NCI-H2107 (cell line): ENCODE measurements around the gene SLC37A4.
"Not testable (repeated sequence)": the region's sequence is repeated elsewhere in the genome, so short reads cannot be mapped to it uniquely, and the experiment has no call there.

Experiments
- DNase-seq: peaks from one replicate; lab custom pipeline; 2025; lab: John Stamatoyannopoulos, UW

SLC37A4 gene

DNA sequence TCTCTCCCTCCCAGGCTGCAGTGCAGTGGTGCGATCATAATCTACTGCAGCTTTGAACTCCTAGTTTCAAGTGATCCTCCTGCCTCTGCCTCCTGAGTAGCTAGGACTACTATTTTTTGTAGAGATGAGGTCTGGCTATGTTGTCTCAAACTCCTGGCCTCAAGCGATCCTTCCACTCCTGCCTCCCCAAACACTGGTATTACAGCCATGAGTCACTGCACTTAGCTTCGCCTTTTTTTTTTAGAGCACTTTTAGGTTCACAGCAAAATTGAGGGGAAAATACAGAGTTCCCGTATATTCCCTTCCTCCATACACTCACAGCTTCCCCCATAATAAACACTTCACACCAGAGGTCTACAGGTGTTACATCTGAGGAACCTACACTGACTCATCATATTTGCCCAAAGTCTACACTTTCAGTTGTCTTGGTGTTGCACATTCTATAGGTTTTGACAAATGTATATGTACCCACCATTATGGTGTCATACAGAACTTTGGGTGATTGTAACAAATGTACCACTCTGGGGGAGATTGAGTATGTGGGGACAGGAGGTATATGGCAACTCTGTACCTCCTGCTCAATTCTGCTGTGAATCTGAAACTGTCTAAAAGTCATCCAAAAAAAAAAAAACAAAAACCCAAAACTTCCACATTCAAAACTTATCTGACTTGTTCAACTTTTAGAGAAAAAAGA, 11.3 kb upstream of the SLC37A4 start:
- DNase-seq = no peak

- not testable (repeated sequence) for DNase-seq
Measured at GRCh38 chr11:119039471-119039870, 8.8 kb upstream of the SLC37A4 start.

GRCh38 chr11:119038884-119039283, 8.2 kb upstream of the SLC37A4 start:
- DNase-seq = no peak

DNA sequence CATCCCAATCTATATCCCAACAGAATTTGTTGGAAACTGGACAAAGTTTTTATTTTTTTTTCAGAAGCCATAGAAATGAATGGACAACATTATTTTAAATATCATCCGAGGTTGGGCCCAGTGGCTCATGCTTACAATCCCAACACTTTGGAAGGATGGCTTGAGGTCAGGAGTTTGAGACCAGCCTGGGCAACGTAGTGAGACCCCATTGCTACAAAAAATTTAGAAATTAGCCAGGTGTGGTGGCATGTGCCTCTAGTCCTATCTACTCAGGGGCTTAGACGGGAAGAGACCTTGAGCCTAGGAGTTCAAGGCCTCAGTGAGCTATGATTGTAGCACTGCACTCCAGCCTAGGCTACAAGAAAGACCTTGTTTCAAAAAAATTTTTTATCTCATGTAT, 4.1 kb upstream of the SLC37A4 start:
- DNase-seq = no peak

DNA sequence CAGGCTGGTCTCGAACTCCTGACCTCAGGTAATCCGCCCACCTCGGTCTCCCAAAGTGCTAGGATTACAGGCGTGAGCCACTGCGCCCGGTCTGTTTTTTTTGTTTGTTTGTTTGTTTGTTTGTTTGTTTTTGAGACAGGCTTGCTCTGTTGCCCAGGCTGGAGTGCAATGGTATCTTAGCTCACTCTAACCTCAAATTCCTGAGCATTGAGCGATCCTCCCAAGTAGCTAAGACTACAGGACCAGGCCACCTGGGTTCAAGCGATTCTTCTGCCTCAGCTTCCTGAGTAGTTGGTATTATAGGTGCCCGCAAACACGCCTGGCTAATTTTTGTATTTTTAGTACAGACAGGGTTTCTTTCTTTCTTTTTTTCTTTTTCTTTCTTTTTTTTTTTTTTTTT, 2.7 kb upstream of the SLC37A4 start:
- DNase-seq = not testable (repeated sequence)

- no peak for DNase-seq
Measured at GRCh38 chr11:119031912-119032280, 1.2 kb upstream of the SLC37A4 start.

GRCh38 chr11:119030029-119030328, 698 bp downstream of the SLC37A4 start:
- DNase-seq = no peak

- no peak for DNase-seq
Measured at GRCh38 chr11:119029340-119030028, 1.2 kb downstream of the SLC37A4 start.

DNA sequence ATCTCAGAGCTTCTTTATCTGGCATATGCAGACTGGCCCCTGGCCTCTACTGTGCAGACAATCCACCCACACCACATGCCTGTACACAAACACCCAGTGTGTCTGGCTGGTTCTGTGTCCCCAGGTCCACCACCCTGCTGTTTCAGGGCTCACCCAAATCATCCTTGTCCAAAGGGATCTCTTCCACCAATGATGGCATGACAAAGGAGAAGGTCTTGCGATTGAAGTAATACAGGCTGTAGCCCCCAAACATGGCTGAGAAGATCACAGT, 1.7 kb downstream of the SLC37A4 start:
- no peak for DNase-seq

DNA sequence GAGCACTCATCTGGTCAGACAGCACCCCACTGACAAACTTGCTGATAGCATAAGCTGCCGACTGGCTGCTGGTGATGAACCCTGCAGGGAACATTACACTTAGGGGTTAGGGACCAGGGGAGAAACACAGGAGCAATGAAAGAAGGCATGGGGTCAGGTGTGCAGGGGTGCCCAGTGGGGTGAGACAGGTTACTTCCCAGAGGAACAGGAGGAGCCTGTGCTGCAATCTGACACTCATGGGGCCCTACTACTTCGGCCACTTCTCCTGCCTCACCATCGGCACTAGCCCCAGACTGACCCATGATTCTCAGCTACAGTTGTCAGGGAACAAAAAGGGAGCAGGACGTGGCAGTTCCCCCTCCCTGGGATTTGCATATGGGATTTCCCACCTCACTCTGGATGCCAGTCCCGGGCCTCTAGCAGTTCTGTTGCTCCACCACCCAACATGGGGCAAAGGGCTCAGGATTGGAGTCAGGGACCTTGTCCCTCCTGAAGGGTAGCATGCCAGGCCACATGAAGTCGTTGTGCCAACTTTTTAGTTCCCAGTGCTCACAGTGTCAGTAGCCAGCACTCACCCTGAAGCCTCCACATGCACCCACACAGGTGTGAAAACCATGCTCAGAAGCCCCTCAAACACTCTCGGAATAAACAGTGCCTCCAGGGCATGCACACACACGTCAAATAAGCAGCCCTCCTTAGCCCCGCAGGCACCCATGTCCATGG, 2.2 kb downstream of the SLC37A4 start:
- no peak for DNase-seq

DNA sequence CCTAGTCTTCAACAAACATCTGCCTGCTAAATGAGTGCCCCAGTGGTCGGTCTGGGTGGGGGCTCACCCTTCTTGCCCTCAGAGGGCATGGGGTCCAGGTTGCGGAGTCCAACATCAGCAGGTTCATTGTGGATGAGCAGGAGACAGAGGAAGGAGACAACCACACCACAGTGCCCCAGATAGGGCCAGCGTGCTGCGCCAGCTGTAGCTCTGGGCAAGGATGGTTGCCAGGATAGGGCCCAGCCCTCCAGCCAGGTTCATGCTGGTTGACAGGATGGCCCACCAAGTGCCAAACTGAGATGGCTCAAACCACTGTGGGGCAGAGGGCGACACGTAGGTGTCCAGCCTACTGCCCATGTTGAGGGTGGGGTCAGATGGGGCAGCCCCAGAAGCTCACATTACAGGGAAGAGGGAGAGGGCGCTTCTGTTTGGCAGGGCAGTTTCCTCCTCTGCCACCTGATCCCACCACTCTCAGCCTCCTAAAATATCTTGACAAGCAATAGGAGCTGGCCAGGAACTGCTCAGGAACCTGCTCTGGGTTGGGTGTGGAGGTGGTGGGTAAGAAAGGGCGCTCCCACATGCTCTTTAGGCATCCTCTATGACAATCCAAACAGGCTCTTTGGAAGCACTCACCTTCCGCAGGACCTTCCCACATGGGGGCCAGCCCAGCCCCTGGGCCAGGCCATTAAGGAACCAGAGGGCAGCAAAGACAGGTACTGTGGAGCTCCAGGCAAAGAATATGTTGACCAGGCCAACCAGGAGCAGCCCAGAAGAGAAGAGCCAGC, 2.9 kb downstream of the SLC37A4 start:
- DNase-seq = no peak

DNA sequence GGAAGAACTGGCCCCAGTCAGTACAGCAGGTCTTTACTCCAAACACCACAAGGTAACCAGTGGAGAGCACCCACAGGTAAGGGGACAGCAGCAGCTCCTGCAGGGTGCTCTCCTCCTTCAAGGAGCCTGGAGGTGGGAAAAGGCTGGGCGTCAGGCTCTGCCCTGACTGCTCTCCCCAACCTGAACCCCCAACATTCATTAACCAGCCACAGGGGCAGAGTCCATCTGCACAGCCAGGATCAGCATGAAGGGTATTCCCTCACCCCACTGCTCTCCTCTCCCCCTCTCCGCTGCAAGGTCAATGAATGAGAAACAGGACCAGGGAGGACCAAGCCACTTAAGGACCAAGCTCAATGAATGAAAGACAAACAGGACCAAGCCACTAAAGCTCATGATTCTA, 3.7 kb downstream of the SLC37A4 start:
- DNase-seq = no peak

DNA sequence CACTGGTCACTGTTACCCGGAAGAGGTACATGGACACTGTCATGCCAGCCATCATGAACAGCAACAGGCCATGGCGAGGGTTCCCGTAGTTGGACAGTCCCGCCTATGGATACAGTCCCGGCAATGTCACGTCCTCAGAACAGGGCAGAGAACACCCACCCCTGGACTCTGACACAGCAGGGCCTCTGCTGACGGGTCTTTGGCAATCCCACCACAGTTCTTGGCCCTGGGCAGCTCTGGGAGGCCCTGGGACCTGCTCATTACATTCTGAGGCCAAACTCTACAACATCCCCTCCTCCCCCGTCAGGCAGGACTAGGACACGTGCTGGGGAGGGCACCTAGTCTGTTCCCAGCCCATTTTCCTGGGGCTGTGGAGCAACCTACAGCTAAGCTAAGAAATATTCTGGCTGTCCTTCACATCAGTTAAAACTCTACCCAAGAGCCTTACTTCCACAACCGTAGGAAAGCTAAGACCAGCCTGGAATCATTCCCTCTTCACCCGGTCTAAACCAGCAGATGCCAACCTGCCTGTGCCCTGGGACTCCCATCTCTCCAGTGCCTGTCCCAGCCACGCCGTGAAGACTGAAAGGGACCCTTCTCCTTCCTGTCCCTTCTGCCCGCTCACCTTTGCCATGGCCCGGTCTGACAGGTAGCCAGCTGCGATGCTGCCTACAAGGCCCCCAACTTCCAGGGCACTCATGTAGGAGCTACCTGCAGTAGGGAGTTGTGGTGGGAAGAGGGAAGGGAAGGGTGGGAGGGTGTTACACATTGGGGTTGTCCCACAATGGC, 4.5 kb downstream of the SLC37A4 start:
- no peak for DNase-seq

DNA sequence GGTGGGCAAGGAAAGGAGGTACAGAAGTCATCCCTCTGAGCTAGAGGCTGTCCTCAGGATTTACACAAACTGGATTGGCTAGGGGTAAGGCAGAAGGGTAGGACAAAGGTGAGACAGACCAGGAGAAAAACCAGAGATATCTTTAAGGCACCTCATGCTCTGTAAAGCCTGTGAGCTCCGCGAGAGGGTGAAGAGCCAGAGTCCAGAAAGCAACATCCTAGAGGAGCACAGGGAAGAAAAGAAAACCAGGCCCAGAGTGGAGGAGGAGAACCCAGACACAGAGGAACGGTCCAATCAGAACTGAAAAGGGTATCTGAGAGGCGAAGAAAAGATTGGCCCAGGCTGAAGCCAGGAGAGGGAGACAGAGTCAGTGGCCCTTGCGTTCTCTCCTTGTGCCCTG, 5.1 kb downstream of the SLC37A4 start:
- DNase-seq = no peak

DNA sequence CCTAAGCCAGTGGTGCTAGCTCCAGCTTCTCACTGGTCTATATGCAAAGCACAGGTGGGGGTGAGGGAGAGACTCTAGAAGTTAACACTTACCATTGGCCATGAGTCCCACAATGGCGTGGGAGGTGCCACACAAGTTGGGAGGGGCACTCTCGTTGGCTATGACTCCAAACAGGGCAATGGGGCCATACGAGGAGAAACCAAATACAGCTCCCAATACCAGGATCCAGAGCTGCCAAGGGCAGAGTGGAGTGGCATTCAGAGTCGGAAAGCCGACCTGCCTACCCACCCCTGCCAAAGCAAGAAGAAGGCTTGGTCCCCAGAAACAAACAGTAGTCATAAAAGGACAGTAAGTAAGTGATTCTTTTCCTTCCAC, 5.6 kb downstream of the SLC37A4 start:
- no peak for DNase-seq

DNA sequence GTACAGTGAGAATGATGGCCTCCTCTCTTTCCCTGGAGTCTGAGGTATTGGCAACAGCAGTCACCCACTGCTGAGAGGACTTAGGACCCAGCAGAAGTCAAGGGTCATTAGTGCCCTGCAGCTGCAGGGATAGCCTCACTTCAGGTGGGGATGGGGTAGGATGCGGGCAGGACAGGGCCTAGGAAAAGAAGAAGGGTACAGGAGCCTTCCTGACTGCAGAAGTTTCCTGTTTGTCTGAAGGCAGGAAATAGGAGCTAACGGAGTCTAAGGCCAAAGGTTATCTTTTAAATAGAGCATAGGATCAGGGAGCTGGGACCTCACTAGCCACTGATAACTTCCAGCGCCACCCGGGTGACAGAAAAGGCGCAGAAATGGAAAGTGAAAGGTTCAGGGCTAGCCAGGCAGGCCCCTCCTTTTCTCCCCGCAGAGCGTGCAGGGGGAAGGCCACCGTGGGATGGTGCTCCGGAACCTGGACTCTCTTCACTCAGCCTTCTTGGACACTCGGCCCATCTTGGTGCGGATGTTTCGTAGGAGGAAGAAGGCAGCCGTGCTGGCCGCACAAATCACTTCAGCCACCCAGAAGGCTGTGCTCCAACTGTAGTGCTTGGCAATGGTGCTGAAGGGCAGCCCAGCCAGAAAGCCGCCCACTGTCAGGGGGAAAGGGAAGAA, 6.1 kb downstream of the SLC37A4 start:
- DNase-seq = no peak

DNA sequence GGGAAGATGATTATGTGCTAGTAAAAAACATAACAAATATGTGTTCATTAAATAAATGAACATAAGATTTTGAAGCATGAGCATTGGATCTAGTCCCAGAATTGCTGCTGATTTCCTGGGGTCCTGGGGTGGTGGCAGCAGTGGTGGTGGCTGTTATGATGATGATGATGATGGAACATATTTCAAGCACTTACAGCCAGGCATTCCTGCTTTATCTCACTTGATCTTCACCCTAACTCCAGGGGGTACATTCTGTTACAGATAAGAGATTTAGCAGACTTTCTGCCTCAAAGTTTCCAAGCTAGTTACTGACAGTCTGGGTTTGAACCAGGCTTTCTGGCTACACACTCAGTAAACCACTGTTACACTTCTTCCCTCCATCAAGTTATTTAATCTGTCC, 6.9 kb downstream of the SLC37A4 start:
- DNase-seq = no peak

GRCh38 chr11:119021631-119022030, 9.0 kb downstream of the SLC37A4 start:
- DNase-seq = no peak

DNA sequence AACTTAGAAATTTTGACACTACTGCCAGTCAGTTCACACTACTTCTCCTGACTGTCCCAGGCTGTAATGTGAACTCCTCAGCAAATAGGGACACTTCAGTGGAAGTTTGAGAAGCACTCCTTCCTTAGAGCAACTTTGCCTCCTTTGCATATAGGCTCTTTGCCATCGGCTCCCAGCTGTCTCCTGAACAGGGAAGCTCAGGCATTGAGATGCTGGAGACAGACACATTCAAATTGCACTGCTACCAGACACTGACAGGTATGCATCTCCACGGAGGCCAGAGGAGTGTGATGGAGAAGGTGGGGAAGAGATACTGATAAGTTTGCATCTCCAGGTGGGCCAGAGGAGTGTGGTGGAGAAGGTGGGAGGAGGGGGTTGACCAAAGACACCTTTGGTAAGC, 10.7 kb downstream of the SLC37A4 start:
- no peak for DNase-seq

- peak; percentile 86 for DNase-seq
Measured at GRCh38 chr11:119018074-119018938, 12.4 kb downstream of the SLC37A4 start, which contains the start of the genes RPS25 and TRAPPC4. RPS25 (minus strand) TSS chr11:119018343; CDS start chr11:119018284, 59 bp downstream. TRAPPC4 (plus strand) TSS chr11:119018766; CDS start chr11:119018796, 30 bp downstream.
